H1 (cell line): ENCODE measurements around the gene CYBRD1. TPM values are rescaled to one million over a fixed set of nuclear protein-coding genes. Genes with fewer than 3 reads are reported as not detected.

Source experiments
- CTCF ChIA-PET: fragments of 300-600 bp; sonication (Branson Sonifier 250); formaldehyde crosslinking; loops from one replicate; lab custom pipeline; 2021; ENCODE audit not compliant: partially characterized antibody; lab: Charles Lee
- POLR2A ChIA-PET: fragments of 300-600 bp; sonication (Branson Sonifier 250); formaldehyde crosslinking; loops from one replicate; lab custom pipeline; 2021; ENCODE audit warnings: inconsistent platforms; ENCODE audit not compliant: partially characterized antibody; lab: Charles Lee
- DNase-seq, 2 experiments: peaks; one replicate each; pipeline versions ENCODE4 v3.0.0 to v3.0.0-alpha.2; 2010 to 2022; ENCODE audit warnings: low spot score in 2 of 2, low read depth in 1 of 2, mixed read lengths in 1 of 2
- FAIRE-seq: peaks from 2 replicates; lab custom pipeline; 2011; peaks lifted over from hg19 to GRCh38; lab: Jason Lieb, UNC
- H2AFZ ChIP-seq: 2 replicates; pipeline ENCODE4 v1.8.1; 2012; ENCODE audit warnings: low read length, inconsistent platforms
- H2AK5ac ChIP-seq: 2 replicates; pipeline ENCODE4 v1.6.1; 2013; ENCODE audit warnings: low read depth, low read length
- H2BK120ac ChIP-seq: replicated peaks from 2 replicates; pipeline ENCODE3; 2013; ENCODE audit warnings: low read depth, low read length, inconsistent platforms
- H2BK12ac ChIP-seq: 2 replicates; pipeline ENCODE4 v1.6.1; 2013; ENCODE audit warnings: low read depth, low read length
- H2BK15ac ChIP-seq: 2 replicates; pipeline ENCODE4 v1.6.1; 2013; ENCODE audit warnings: low read length
- H2BK20ac ChIP-seq: 2 replicates; pipeline ENCODE4 v1.6.1; 2013; ENCODE audit warnings: low read length
- H2BK5ac ChIP-seq: 2 replicates; pipeline ENCODE4 v1.6.1; 2013; ENCODE audit warnings: low read depth, low read length
- H3K14ac ChIP-seq: 2 replicates; pipeline ENCODE4 v1.6.1; 2013; ENCODE audit warnings: inconsistent platforms; ENCODE audit not compliant: insufficient read length
- H3K18ac ChIP-seq: 2 replicates; pipeline ENCODE4 v1.6.1; 2013; ENCODE audit warnings: low read length; ENCODE audit errors: extremely low read depth
- H3K23ac ChIP-seq: 2 replicates; pipeline ENCODE4 v1.6.1; 2013; ENCODE audit warnings: inconsistent platforms; ENCODE audit not compliant: insufficient read length
- H3K23me2 ChIP-seq: 2 replicates; pipeline ENCODE4 v1.6.1; 2013; ENCODE audit warnings: low read depth, low read length
- H3K27ac ChIP-seq: 2 replicates; pipeline ENCODE4 v1.6.1; 2011; ENCODE audit warnings: low read depth, low read length, inconsistent platforms
- H3K27me3 ChIP-seq, 4 experiments: replicated peaks in 1 of 4; 1 replicate in 1 of 4; 2 replicates in 3 of 4; pipeline versions ENCODE4 v1.6.1 to v1.8.1; 2011 to 2013; ENCODE audit warnings: low read length in 3 of 4, mild to moderate bottlenecking in 3 of 4, inconsistent platforms in 2 of 4, mixed read lengths in 2 of 4, moderate library complexity in 1 of 4; ENCODE audit not compliant: control insufficient read depth in 3 of 4, insufficient read depth in 3 of 4; ENCODE audit errors: extremely low read depth in 1 of 4
- H3K36me3 ChIP-seq, 4 experiments: 2 replicates each; pipeline versions ENCODE4 v1.6.1 to v1.8.1; 2011 to 2013; ENCODE audit warnings: mild to moderate bottlenecking in 4 of 4, low read length in 3 of 4, moderate library complexity in 2 of 4, control low read depth in 1 of 4, inconsistent platforms in 1 of 4; ENCODE audit not compliant: insufficient read depth in 4 of 4, control insufficient read depth in 2 of 4
- H3K4ac ChIP-seq: replicated peaks from 2 replicates; pipeline ENCODE3; 2013; ENCODE audit warnings: low read length, low read depth, mixed read lengths, inconsistent platforms; ENCODE audit not compliant: insufficient read length
- H3K4me1 ChIP-seq, 4 experiments: replicated peaks in 1 of 4; 1 replicate in 1 of 4; 2 replicates in 3 of 4; pipeline versions ENCODE4 v1.6.1 to v1.8.1; 2011 to 2013; ENCODE audit warnings: low read length in 3 of 4, inconsistent platforms in 2 of 4, mixed read lengths in 1 of 4; ENCODE audit not compliant: insufficient read depth in 4 of 4, control insufficient read depth in 3 of 4
- H3K4me2 ChIP-seq, 2 experiments: 2 replicates each; pipeline versions ENCODE4 v1.6.1 to v1.8.1; 2011 to 2013; ENCODE audit warnings: low read depth in 2 of 2, low read length in 2 of 2, control low read depth in 1 of 2, inconsistent platforms in 1 of 2, mild to moderate bottlenecking in 1 of 2; ENCODE audit not compliant: insufficient read depth in 1 of 2
- H3K4me3 ChIP-seq, 4 experiments: fragments of 200-600, 300-600 bp in 1 of 4; sonication (generic), shearing (Covaris generic), sonication (Bioruptor Twin) in 1 of 4; 2 replicates each; pipeline versions ENCODE4 v1.5.1 to v1.8.1; 2011 to 2016; ENCODE audit warnings: low read length in 4 of 4, low read depth in 3 of 4, control low read depth in 2 of 4, inconsistent platforms in 2 of 4, mild to moderate bottlenecking in 2 of 4, mixed read lengths in 1 of 4, moderate library complexity in 1 of 4; ENCODE audit not compliant: insufficient read depth in 2 of 4; ENCODE audit errors: extremely low read depth in 1 of 4
- H3K56ac ChIP-seq: replicated peaks from 2 replicates; pipeline ENCODE3; 2013; ENCODE audit warnings: low read depth, mild to moderate bottlenecking, mixed read lengths, low read length, inconsistent platforms; ENCODE audit not compliant: insufficient read length
- H3K79me1 ChIP-seq: 2 replicates; pipeline ENCODE4 v1.6.1; 2013; ENCODE audit warnings: low read depth, low read length, control low read depth
- H3K79me2 ChIP-seq, 2 experiments: 2 replicates each; pipeline versions ENCODE4 v1.6.1 to v1.8.1; 2012 to 2013; ENCODE audit warnings: low read length in 2 of 2, mild to moderate bottlenecking in 2 of 2, inconsistent platforms in 1 of 2; ENCODE audit not compliant: insufficient read depth in 2 of 2, control insufficient read depth in 1 of 2
- H3K9ac ChIP-seq, 4 experiments: replicated peaks in 1 of 4; 1 replicate in 1 of 4; 2 replicates in 3 of 4; pipeline versions ENCODE4 v1.6.1 to v1.8.1; 2011 to 2013; ENCODE audit warnings: low read depth in 3 of 4, low read length in 3 of 4, control low read depth in 2 of 4, mild to moderate bottlenecking in 2 of 4, moderate library complexity in 2 of 4, inconsistent platforms in 1 of 4; ENCODE audit errors: extremely low read depth in 1 of 4
- H3K9me3 ChIP-seq, 2 experiments: 2 replicates each; pipeline versions ENCODE4 v1.6.1 to v1.8.1; 2012 to 2013; ENCODE audit warnings: mild to moderate bottlenecking in 2 of 2, moderate library complexity in 2 of 2, control low read depth in 1 of 2, inconsistent platforms in 1 of 2, low read depth in 1 of 2, low read length in 1 of 2, mixed read lengths in 1 of 2; ENCODE audit not compliant: insufficient read depth in 2 of 2
- H4K20me1 ChIP-seq, 2 experiments: replicated peaks in 1 of 2; 2 replicates each; pipeline versions ENCODE3 to v1.8.1; 2011 to 2013; ENCODE audit warnings: inconsistent platforms in 2 of 2, low read length in 2 of 2, mild to moderate bottlenecking in 1 of 2; ENCODE audit not compliant: insufficient read depth in 2 of 2, control insufficient read depth in 1 of 2
- H4K5ac ChIP-seq: 2 replicates; pipeline ENCODE4 v1.6.1; 2013; ENCODE audit warnings: low read length, low read depth, mixed read lengths, inconsistent platforms; ENCODE audit not compliant: insufficient read length
- H4K8ac ChIP-seq: 2 replicates; pipeline ENCODE4 v1.8.0; 2013; ENCODE audit warnings: mild to moderate bottlenecking, moderate library complexity, low read length, inconsistent platforms; ENCODE audit not compliant: insufficient read depth; ENCODE audit errors: extremely low read depth
- H4K91ac ChIP-seq: replicated peaks from 2 replicates; pipeline ENCODE3; 2013; ENCODE audit warnings: low read length, mixed read lengths, inconsistent platforms; ENCODE audit not compliant: insufficient read length
- BCL11A ChIP-seq, 2 experiments: IDR thresholded peaks; one replicate each; pipeline ENCODE4 v1.6.1; 2011; ENCODE audit warnings: low read depth in 2 of 2, low read length in 2 of 2, mild to moderate bottlenecking in 2 of 2
- MAFK ChIP-seq: IDR thresholded peaks from 2 replicates; pipeline ENCODE4 v1.6.1; 2012; ENCODE audit warnings: low read depth, mild to moderate bottlenecking, improper control_type of control experiment, low read length
- polyA plus RNA-seq, 7 experiments: library from polyadenylated mRNA; depleted of rRNA in 3 of 7; stranded (reverse) in 5 of 7; unstranded in 2 of 7; fragments of >200 nt in 5 of 7; fragments of 200-250 nt in 2 of 7; gene quantifications; 1 replicate in 5 of 7; 2 replicates in 1 of 7; 4 replicates in 1 of 7; pipeline versions ENCODE4 v1.2.1 to v1.2.3, GENCODE V29; 2011 to 2013; ENCODE audit warnings: missing spikeins in 2 of 7, mixed read lengths in 2 of 7
- total RNA-seq: library from RNA; stranded (reverse); fragmentation: NEBNext Ultra II Directional; extraction: Animal tissue kit (Norgen Biotek cat#: 25700); gene quantifications from 2 replicates; pipeline ENCODE4 v1.2.1, GENCODE V29; 2021
- TF ChIP-seq, protein P1 (sequence below): IDR thresholded peaks from 2 replicates; pipeline ENCODE4 v1.6.1; 2012; ENCODE audit warnings: inconsistent platforms

Gene CYBRD1
- total and polyA plus RNA-seq, 2 of the 8 experiments (the other 6 are each of a cell fraction or from before 2014, with no cell fraction given) = 10.7 to 12.6 TPM

DNA sequence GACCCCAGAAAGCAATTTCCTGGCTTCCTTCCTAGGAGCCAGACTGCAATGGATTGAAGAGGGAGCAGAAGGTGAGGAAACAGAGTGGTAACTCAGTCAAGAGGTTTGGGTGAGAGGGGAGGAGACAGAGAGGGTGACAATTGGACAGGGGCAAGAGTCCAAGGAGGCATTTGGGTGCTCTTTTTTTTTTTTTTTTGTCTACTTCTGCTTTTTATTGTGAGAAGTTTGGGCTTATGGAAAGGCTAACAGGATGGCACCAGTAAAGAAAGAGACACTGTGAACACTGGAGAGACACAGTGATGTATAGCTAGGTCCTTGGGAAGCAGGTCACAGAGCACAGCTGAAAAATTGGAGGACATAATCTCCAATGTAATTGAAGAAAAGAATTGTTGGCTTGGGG lies 25.0 kb downstream of the CYBRD1 start:
- peaks cover 0 to 3% (median 1%) of the 10 kb centered on the region in 4 experiments; a peak in 2 of 8 replicates for H3K36me3 ChIP-seq
- no peak overlapping the region for H3K14ac ChIP-seq
- no peak overlapping the region for H3K4ac ChIP-seq
- H3K4me3 ChIP-seq = no peak overlapping the region
- H3K4me2 ChIP-seq = no peak overlapping the region
- DNase-seq (no peak), FAIRE-seq (no peak)
- no peak overlapping the region for H2BK120ac ChIP-seq
- no peak overlapping the region for H4K91ac ChIP-seq
- H3K4me1 ChIP-seq = no peaks in the 10 kb centered on the region
- no peak overlapping the region for H3K56ac ChIP-seq
- no peak overlapping the region for H2BK20ac ChIP-seq
- no peaks in the 10 kb centered on the region; the same call in 1 of the 2 replicates for H3K79me1 ChIP-seq
- H2BK15ac ChIP-seq = no peak overlapping the region
- H2AFZ ChIP-seq = no peak overlapping the region
- H3K79me2 ChIP-seq = no peaks in the 10 kb centered on the region
- TF ChIP-seq, protein P1, sequence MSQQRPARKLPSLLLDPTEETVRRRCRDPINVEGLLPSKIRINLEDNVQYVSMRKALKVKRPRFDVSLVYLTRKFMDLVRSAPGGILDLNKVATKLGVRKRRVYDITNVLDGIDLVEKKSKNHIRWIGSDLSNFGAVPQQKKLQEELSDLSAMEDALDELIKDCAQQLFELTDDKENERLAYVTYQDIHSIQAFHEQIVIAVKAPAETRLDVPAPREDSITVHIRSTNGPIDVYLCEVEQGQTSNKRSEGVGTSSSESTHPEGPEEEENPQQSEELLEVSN = no peak
- no peak for TF ChIP-seq BCL11A (IDR thresholded peaks at IDR 0.05; ENCODE audit: low read depth in 2 of 2, low read length in 2 of 2)
- TF ChIP-seq MAFK = no peak
- H2BK5ac ChIP-seq = no peak overlapping the region
- H3K9me3 ChIP-seq = no peaks in the 10 kb centered on the region
- no peak overlapping the region for H3K18ac ChIP-seq
- H3K9ac ChIP-seq = no peak overlapping the region
- H3K27ac ChIP-seq = no peak overlapping the region
- H4K8ac ChIP-seq = no peak overlapping the region
- CTCF ChIA-PET = interaction anchor here (1.1 kb wide), 1 partner anchor 21 kb away, joined by 3 read pairs; no protein-coding TSS in a partner anchor
- no peak overlapping the region for H2BK12ac ChIP-seq
- H3K23me2 ChIP-seq = no peaks in the 10 kb centered on the region
- no peaks in the 10 kb centered on the region for H3K27me3 ChIP-seq
- H2AK5ac ChIP-seq = no peak overlapping the region
- H4K20me1 ChIP-seq = no peaks in the 10 kb centered on the region
- H4K5ac ChIP-seq = no peak overlapping the region
- POLR2A ChIA-PET = no interaction called here
- no peak overlapping the region for H3K23ac ChIP-seq
